ENCODE measurements around the gene EGFL8.
"Not testable (repeated sequence)": the region's sequence is repeated elsewhere in the genome, so short reads cannot be mapped to it uniquely, and the experiment has no call there.

EGFL8 gene

GRCh38 chr6:32185681-32186131 is 21.3 kb downstream of the EGFL8 start:
- DNase-seq = peak; percentile 56

DNA sequence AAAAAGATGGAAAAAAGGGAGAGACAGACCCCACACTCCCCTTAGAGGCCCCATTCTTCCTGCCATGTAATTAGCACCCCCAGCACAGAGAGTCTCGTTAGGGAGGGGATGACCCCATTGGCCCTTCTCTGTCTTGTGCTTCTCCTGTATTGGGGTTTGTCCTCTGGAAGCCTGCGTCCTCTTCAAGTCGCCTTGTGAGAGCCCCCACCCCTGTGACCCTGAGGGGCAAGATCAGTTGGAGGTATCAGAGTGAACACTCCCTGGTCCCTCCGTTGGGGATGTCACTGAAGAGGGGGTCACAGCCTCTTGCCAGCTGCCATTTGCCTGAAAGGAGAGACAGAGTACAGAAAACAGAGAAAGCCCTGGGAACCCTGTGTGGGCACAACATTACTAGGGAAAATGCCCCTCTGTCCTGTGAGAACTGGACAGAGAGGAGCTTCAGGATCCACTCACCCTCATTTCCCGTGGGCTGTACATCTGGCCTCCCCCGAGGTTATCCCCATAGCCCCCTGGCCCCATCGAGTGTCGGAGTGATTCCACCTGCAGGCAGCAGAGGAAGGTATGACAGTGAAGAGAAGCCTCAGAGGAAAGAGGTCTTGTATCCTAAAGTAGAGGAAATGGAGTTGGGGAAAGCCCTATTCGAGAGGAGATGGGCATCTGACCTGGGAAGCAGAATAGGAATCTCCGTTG is 21.9 kb downstream of the EGFL8 start:
- DNase-seq = not testable (repeated sequence)

- DNase-seq = no peak
Observed at GRCh38 chr6:32187009-32187709, 22.8 kb downstream of the EGFL8 start.

- DNase-seq = not testable (repeated sequence)
Observed at GRCh38 chr6:32187725-32188380, 23.5 kb downstream of the EGFL8 start.

DNA sequence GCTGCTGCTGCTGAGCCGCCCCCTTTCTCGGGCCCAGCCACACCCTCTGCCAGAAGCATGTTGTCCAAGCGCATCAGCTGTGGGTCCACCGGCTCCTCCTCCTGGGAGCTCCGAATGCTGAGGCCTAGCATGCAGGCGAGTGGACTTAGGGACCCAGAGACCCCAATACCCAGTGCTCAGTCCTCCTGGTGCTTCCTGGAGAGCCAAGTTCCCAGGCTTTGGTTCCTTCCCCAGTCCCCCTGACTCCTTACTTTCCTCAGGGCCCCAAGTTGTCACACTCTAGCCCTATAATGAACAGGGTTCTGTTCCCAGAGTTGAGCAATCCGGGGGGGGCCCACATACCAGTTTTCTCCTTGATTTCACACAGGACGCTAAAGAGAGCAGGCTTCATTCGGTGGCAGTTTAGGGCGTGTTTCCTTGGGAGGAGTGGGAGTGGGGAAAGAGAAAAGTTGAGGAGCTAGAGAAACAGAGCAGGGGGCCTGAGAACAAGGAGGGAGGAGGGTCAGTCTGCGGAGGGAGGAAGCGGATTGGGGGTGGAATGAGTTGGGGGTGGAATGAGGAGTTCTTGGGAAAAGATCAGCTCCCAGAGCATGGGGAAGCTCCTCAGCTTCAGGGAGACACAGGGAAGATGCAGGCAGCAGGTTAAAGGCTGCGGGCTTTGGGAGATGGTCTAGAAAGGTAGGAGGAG is 24.1 kb downstream of the EGFL8 start:
- no peak for DNase-seq

DNA sequence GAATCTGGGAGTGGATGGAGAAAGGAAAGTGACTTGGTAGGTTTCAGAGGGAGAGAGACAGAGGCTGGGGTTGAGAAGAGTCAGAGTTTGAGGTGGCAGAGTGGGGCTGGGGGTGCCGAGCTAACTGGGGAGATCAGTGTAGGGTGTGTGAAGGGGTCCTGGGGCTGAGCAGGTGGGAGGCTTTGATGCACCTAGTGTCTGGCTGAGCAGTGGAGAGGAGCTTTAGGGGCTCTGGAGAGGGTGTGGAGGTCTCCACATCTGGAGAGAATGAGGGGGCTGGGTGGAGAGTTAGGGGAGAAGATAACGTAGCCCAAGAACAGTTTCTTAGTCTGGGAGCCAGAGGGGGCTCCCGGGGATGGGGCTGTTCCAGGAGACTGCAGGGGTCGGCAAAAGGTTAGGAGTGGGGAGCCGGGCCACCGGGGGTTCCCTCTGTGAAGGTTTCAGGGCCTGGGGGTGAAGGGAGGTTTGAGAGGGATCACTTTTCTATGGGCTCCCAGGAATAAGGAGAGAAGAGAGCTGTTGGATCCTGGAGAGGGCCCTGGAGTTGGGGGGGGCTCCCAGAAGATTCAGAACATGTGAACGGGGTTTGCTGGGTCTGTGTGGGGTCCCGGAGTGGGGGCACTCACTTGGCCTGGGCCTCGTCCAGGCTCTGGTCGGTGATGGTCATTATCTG is 24.8 kb downstream of the EGFL8 start:
- no peak for DNase-seq

DNA sequence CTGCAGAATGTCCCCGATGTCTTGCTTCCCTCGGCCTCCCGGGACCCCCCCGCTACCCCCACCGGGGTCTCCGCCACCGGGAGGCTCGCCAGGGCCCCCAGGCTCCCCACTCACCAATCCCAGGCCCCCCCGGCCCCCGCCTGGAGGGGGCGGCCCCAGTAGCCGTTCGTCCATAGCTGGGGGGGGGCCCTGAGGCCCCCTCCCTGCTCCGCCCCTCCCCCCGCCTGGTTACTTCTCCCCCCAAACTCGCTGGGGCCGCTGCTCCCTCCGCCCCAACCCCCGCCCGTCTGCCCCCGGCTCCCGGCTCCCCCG is 25.3 kb downstream of the EGFL8 start:
- DNase-seq = no peak

DNA sequence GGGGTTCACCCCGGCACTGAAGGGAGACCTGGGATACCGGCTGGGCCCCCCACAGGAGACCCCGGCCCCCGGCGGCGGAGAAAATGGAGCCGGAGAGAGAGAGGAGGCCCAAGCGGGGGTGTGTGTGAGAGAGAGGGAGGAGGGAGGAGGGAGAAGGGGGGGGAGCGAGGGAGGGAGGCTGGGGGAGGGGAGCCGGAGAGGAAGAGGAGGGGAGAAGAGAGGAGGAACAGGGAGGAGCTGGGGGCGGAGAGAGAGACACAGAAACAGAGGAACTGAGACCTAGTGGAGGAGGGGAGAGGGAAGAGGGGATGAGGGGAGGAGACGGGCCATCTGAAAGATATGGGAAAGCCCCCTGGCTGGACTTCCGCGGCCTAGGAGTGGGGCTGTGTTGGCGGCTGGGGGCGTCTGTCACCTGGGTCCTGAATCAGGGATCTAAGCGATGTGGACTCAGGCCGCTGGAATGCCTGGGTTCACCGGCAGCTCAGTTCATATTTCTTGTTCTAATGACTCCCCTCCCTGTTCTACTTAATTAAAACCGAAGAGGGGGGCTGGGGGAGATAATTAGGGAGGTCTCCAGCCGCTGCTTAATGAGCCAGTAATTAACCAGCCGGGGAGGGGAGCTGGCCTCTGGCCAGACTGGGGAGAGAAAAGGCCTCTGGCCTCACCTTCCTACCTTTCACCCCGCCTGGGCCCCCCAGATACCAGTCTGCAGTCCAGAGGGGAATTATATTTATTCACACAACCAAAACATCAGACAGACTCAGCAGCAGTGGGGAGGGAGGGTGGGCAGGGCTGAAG is 25.9 kb downstream of the EGFL8 start, which contains the start of gene PBX2:
TSS of gene PBX2 (minus strand) at position 149 of the 798 bp plus-strand sequence. CDS start 287 bp downstream, outside the sequence.
- peak; percentile 85 for DNase-seq

- DNase-seq = no peak
Observed at GRCh38 chr6:32190911-32191677, 26.7 kb downstream of the EGFL8 start.

DNA sequence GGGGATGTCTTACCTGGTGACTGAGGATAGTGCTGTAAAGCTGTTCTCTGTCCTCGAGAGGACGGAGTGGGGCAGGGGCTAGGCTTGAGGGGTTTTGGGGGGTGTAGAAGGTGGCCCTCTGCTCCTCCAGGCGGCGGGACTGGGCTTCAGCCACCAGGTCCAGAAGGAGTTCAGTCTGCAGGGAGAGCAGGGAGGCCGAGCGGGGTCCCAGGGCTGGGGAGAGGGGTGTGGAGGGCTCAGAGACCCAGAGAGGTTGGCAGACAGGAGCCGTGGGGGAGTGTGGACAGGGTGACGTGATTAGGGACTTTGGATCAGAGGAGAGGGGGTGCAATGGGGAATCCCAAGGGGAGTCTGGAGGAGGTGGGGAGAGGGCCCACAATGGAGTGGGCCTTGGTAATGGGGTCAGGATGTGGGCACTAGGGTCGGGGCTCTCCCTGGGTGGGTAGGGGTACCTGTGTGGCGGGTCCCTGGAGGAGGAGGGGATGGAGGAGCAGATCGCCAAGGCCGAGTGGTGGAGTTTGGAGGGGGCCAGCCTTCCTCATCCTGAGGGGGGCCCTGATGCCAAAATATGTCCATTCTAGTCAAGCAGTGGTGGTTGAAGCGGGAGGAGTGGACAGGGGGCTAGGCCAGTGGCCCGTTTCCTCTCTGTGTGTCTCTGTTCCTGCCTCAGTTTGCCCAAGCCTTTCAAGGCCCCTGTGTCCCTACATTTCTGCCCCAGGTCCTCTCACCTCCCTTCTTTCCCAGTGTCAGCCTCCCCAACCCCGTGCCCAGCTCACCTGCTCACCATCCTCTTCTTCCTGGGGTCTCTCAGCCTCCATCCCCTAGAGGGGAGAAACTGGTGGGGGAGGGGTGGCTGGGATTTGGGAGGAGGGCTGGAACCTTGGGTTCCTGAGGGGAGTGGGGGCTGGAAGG is 27.6 kb downstream of the EGFL8 start:
- no peak for DNase-seq

- DNase-seq = peak; percentile 51
Observed at GRCh38 chr6:32192608-32193039, 28.2 kb downstream of the EGFL8 start, which contains the start of gene GPSM3. TSS of gene GPSM3 (minus strand) at chr6:32192643. CDS start at chr6:32192513, 130 bp downstream.

DNA sequence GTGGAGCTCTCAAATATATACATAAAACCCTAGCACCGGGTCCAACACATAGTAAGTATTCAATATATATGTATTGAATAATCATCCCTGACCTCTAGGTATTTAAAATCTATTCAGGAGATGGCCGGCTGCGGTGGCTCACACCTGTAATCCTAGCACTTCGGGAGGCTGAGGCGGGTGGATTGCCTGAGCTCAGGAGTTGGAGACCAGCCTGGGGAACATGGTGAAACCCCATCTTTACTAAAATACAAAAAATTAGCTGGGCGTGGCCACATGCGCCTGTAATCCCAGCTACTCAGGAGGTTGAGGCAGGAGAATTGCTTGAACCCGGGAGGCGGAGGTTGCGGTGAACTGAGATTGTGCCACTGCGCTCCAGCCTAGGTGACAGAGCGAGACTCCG is 28.7 kb downstream of the EGFL8 start:
- not testable (repeated sequence) for DNase-seq

GRCh38 chr6:32194388-32194787 is 30.0 kb downstream of the EGFL8 start:
- no peak for DNase-seq

GRCh38 chr6:32194825-32195651 is 30.6 kb downstream of the EGFL8 start:
- DNase-seq = no peak

GRCh38 chr6:32195652-32195901 is 31.2 kb downstream of the EGFL8 start:
- peak; percentile 100 for DNase-seq

DNA sequence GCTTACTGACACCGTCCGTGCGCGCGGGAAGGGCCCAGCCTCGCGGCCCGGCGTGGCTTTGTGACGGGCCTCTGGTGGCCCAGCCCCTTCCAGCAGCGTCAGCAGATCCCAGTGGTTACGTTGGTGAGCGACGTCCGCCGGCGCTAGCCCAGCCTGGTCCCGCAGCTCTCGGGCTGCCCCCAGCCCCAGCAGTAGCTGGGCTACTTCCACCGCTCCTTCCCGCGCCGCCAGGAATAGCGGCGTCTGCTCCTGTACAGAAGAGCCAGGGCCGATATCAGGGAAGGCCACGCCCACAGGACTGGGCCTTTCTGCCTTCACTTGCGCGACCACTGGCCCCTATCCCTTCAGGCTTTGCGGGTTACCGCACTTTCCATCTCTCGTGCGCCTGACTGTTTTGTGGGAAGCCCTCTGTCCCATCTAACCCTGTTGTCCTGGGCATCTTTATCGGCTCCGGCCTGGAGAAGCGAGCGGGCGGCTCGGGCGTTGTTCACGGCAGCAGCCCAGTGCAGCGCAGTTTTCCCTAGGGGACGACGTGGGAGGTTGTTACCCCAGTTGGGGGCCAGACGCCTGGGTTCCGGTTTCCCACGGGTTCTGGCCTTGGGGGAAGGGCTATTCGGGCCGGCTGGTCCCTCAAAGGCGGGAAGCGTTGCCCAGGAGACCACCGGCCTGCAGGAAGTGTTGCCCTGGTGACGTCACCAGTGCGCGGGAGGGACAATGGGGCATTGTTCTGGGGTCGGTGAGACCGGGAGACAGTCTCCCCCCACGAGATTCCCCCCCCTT is 31.7 kb downstream of the EGFL8 start:
- peak; percentile 62 for DNase-seq

- no peak for DNase-seq
Observed at GRCh38 chr6:32196682-32197616, 32.6 kb downstream of the EGFL8 start.
